Cardiac fibroblast (primary cell): ENCODE data around the gene CCDC40.
A peak's percentile ranks its signal among the peaks of the same experiment; 100 is the strongest.

Experiments
- DNase-seq, 2 donors: peaks; one replicate each; pipeline versions ENCODE4 v3.0.0 to v3.0.0-alpha.2; 2010; ENCODE audit warnings: low read depth in 2 of 2
- H3K4me3 ChIP-seq, 2 donors: replicated peaks in 1 of 2; 1 replicate in 1 of 2; 2 replicates in 1 of 2; pipeline ENCODE4 v1.5.1; 2011; ENCODE audit warnings: low read depth in 2 of 2, low read length in 2 of 2, mild to moderate bottlenecking in 2 of 2, moderate library complexity in 1 of 2
- TF ChIP-seq, protein P1 (sequence below): IDR thresholded peaks from one replicate; pipeline ENCODE4 v1.5.1; 2011; ENCODE audit warnings: low read depth, mild to moderate bottlenecking, low read length, inconsistent platforms

Gene CCDC40

GRCh38 chr17:80002070-80002641 lies 34.3 kb upstream of the CCDC40 start:
- TF ChIP-seq, protein P1, sequence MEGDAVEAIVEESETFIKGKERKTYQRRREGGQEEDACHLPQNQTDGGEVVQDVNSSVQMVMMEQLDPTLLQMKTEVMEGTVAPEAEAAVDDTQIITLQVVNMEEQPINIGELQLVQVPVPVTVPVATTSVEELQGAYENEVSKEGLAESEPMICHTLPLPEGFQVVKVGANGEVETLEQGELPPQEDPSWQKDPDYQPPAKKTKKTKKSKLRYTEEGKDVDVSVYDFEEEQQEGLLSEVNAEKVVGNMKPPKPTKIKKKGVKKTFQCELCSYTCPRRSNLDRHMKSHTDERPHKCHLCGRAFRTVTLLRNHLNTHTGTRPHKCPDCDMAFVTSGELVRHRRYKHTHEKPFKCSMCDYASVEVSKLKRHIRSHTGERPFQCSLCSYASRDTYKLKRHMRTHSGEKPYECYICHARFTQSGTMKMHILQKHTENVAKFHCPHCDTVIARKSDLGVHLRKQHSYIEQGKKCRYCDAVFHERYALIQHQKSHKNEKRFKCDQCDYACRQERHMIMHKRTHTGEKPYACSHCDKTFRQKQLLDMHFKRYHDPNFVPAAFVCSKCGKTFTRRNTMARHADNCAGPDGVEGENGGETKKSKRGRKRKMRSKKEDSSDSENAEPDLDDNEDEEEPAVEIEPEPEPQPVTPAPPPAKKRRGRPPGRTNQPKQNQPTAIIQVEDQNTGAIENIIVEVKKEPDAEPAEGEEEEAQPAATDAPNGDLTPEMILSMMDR: no peak
- DNase-seq: no peak
- H3K4me3 ChIP-seq: no peak overlapping the region

DNA sequence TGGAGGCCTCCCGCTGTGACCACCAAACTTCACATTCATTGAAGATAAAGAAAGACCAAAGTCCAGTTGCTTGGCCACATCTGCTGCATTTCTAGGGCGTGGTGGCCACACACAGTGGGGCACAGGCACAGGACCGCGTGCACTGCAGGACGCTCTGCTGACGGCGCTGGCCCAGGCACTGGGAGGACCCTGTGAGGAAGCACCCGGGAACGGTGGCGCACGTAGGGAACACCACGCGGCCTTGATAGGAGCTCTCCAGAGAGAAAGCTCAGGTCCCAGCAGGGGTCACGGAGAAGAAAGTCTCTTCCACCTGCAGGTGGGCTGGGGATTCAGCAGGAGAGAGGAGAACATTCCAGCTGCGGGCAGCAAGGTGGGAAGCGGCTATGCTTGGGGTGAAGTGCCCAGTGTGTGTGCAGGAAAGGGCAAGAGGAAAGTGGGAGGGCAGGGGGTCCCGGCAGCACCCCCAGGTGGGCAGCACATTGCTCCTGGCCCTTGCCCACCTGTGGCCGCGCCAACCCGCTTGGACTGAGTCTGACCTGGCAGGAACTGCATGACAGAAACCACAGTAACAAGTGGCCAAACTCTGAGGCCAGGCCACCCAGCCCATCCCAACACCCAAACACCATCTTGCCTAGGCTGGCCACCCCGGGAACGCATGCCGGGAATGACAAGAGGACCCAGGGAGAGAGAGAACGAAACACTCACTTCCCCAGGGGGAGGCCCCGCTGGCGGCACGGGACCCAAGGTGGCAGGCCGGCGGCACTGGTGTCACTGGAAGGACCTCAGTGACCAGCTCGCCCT lies 33.6 kb upstream of the CCDC40 start:
- TF ChIP-seq, protein P1: no peak
- H3K4me3 ChIP-seq: no peak overlapping the region
- no peak for DNase-seq

GRCh38 chr17:80003969-80004368 lies 32.5 kb upstream of the CCDC40 start:
- TF ChIP-seq, protein P1: no peak
- no peak overlapping the region for H3K4me3 ChIP-seq

DNA sequence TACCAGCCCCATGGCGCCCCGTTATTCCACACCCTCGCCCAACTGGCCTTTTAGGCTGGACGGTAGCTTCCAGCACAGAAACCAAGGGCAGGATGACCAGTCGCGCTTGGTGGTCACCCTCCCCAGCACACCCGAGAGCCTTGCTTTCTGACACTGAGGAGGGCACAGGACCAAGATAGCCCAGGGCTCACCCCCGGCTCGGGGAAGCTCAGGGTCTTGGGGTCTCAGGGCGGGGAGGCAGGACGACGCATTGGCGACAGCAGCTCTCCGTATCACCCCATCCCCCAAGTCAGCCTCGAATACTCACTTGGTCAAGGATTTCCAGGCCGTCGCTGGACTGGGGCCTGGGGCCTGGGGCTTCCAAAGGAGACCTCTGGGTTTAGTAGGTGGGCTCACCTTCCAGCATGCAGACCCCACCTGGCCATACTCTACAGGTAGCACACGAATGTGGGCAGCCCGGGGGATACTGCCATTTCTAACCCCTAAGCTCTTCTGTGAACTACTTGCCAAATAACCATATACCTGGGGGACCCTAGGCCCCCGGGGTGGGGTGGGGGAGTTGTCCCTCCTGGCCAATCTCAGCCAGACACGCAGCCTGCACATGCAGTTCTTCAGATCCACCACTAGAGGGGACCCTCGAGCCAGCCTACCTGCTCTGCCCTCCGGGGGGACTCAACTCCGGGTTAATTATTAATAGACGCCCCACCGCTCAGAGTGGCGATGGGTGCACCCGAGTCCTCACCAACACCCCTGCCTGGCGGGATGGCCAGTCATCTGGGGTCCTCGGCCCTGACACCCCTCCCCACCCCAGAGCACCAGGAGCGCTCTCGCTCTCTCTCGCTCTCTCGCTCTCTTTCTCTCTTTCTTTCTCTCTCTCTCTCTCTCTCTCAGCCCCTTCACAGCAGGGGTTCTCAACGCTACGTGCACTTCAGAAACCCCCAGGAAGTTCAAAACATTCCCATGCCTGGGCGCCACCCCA lies 30.8 kb upstream of the CCDC40 start:
- H3K4me3 ChIP-seq: no peak overlapping the region
- TF ChIP-seq, protein P1: peak; percentile 97
- DNase-seq: peak; percentile 51 to 62

More at GRCh38 chr17:80003969-80004368, 32.5 kb upstream of the CCDC40 start:
- no peak for DNase-seq

DNA sequence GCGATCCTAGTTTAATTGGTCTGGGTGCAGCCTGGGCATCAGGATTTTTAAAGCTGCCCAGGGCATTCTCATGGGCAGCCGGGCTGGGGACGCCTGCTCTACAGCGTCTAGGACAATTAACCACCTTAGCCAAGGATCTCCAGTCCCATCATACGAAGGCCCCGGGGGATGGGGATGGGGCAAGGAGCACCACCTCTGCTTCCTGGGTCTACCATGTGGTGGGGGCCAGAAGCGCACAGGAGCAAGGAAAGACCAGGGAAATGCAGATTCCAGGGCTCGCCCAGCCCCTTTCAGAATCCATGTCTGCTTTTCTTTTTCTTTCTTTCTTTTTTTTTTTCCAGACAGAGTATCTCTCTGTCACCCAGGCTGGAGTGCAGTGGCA lies 30.1 kb upstream of the CCDC40 start:
- no peak for DNase-seq
- TF ChIP-seq, protein P1: no peak
- H3K4me3 ChIP-seq: no peak overlapping the region
